Measurements from ENCODE around the gene TMEM51.
A peak's percentile ranks its signal among the peaks of the same experiment; 100 is the strongest.

TMEM51 gene

DNA sequence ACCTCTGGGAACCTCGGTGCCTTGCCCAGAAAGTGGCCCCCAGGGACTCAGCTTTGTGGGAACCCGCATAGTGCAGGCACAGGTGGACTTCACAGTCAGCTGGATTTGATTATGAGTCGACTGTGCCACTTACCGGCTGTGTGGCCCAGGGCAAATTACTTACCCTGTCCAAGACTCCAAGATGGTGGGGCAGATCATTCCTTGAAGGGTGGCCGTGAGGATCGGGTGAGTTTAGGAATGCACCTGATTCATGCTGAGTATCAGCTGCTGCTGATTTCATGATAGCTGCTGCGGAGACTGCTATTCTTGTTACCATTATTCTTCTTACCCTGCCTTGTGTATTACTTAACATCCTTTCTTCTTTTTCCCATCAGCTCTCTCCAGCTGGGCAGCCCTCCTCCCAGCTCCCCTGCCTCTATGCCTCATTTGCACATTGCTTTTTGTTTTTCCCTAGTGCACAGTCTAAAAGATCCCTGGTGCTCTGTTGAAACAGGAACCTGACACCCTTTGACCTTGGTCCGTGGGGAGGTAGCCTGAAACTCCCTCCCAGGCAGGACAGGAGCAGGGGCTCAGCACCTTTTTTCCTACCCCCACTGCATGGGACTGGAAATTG lies 53.0 kb downstream of the TMEM51 start:
- TF ChIP-seq TAF1 (IDR thresholded peaks at IDR 0.05; ENCODE audit: borderline replicate concordance, insufficient read depth, low read length) = no peak
- TF ChIP-seq, protein P1, sequence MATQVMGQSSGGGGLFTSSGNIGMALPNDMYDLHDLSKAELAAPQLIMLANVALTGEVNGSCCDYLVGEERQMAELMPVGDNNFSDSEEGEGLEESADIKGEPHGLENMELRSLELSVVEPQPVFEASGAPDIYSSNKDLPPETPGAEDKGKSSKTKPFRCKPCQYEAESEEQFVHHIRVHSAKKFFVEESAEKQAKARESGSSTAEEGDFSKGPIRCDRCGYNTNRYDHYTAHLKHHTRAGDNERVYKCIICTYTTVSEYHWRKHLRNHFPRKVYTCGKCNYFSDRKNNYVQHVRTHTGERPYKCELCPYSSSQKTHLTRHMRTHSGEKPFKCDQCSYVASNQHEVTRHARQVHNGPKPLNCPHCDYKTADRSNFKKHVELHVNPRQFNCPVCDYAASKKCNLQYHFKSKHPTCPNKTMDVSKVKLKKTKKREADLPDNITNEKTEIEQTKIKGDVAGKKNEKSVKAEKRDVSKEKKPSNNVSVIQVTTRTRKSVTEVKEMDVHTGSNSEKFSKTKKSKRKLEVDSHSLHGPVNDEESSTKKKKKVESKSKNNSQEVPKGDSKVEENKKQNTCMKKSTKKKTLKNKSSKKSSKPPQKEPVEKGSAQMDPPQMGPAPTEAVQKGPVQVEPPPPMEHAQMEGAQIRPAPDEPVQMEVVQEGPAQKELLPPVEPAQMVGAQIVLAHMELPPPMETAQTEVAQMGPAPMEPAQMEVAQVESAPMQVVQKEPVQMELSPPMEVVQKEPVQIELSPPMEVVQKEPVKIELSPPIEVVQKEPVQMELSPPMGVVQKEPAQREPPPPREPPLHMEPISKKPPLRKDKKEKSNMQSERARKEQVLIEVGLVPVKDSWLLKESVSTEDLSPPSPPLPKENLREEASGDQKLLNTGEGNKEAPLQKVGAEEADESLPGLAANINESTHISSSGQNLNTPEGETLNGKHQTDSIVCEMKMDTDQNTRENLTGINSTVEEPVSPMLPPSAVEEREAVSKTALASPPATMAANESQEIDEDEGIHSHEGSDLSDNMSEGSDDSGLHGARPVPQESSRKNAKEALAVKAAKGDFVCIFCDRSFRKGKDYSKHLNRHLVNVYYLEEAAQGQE (IDR thresholded peaks at IDR 0.05; ENCODE audit: insufficient read depth in 1 of 2, low read depth in 2 of 2, low read length in 2 of 2) = no peak
- no peak for TF ChIP-seq POLR2AphosphoS5 (IDR thresholded peaks at IDR 0.05; ENCODE audit: low read depth, low read length)
- no peak for TF ChIP-seq SIN3A (IDR thresholded peaks at IDR 0.05; ENCODE audit: borderline replicate concordance, insufficient read depth, low read length)
- no peak for TF ChIP-seq FOXP2 (optimal IDR thresholded peaks at IDR 0.05; ENCODE audit: borderline replicate concordance, extremely low read depth, extremely low read length, insufficient read depth)

DNA sequence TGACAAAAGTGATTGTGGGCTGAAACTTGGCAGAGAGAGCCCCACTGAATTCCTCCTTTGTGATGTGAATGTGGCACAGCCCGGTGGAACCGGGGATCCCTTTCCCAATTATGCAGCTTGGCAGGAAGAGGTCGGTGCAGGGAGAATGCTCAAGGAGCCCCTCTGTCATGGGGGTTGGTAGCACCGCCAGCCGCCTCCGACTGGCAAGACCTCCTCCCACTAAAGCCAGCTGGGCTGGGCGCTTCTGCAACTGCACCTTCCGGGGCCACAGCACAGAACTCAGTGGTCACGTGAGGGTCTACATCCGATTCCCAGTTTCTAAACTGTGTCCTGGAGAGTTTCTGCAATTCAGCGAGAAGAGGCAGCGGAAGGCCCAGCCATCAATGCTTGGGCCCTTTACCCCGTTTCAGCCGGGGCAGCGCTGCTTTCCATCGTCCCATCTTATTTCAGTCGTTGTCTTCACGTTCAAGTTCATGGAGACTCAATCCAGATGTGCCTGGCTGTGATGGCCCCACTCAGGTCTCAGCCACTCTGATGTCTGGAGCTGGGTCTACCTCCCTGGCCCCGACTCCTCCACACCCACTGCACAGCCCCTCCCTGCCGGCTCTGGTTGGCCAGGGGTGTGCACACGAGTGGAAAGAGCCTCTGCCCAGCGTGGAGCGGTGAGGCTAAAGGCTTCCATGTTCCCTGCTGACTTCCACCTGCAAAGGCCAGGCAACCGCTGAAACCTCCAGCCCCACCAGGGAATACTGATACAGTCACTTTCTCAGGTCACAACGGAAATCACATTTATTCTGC lies 53.7 kb downstream of the TMEM51 start:
- TF ChIP-seq TAF1 (IDR thresholded peaks at IDR 0.05; ENCODE audit: borderline replicate concordance, insufficient read depth, low read length) (no peak), POLR2AphosphoS5 (IDR thresholded peaks at IDR 0.05; ENCODE audit: low read depth, low read length) (no peak), FOXP2 (optimal IDR thresholded peaks at IDR 0.05; ENCODE audit: borderline replicate concordance, extremely low read depth, extremely low read length, insufficient read depth) (no peak), SIN3A (IDR thresholded peaks at IDR 0.05; ENCODE audit: borderline replicate concordance, insufficient read depth, low read length) (no peak)
- TF ChIP-seq, protein P1 (IDR thresholded peaks at IDR 0.05; ENCODE audit: insufficient read depth in 1 of 2, low read depth in 2 of 2, low read length in 2 of 2) = no peak

- no peak for TF ChIP-seq TAF1 (IDR thresholded peaks at IDR 0.05; ENCODE audit: borderline replicate concordance, insufficient read depth, low read length)
- TF ChIP-seq, protein P1 (IDR thresholded peaks at IDR 0.05; ENCODE audit: insufficient read depth in 1 of 2, low read depth in 2 of 2, low read length in 2 of 2) = no peak
- TF ChIP-seq FOXP2 (optimal IDR thresholded peaks at IDR 0.05; ENCODE audit: borderline replicate concordance, extremely low read depth, extremely low read length, insufficient read depth) = no peak
- TF ChIP-seq SIN3A (IDR thresholded peaks at IDR 0.05; ENCODE audit: borderline replicate concordance, insufficient read depth, low read length) = no peak
- no peak for TF ChIP-seq POLR2AphosphoS5 (IDR thresholded peaks at IDR 0.05; ENCODE audit: low read depth, low read length)
These were observed 54.4 kb downstream of the TMEM51 start for GRCh38 chr1:15207829-15208429.

GRCh38 chr1:15210651-15211375 lies 57.3 kb downstream of the TMEM51 start:
- TF ChIP-seq, protein P1 (IDR thresholded peaks at IDR 0.05; ENCODE audit: insufficient read depth in 1 of 2, low read depth in 2 of 2, low read length in 2 of 2) = 0 out of 4 replicates have a peak, but pooled peaks of 1 of the 2 experiments have one; percentile 50
- TF ChIP-seq TAF1 (IDR thresholded peaks at IDR 0.05; ENCODE audit: borderline replicate concordance, insufficient read depth, low read length) = no peak
